HFFc6 (cell line): ENCODE measurements around the gene CCND3. TPM values are rescaled to one million over a fixed set of nuclear protein-coding genes. Genes with fewer than 3 reads are reported as not detected.
A peak's percentile ranks its signal among the peaks of the same experiment; 100 is the strongest.

Experiments
- DNase-seq: peaks from one replicate; pipeline ENCODE4 v3.0.0-alpha.2; 2018
- H3K27ac Mint-ChIP-seq: 2 replicates; pipeline ENCODE4 v1.8.0; 2020; ENCODE audit warnings: mild to moderate bottlenecking, mixed read lengths
- H3K27me3 Mint-ChIP-seq: 2 replicates; pipeline ENCODE4 v1.8.0; 2021; ENCODE audit warnings: mild to moderate bottlenecking, moderate library complexity, mixed read lengths; ENCODE audit not compliant: insufficient read depth
- H3K36me3 Mint-ChIP-seq: 2 replicates; pipeline ENCODE4 v1.8.0; 2021; ENCODE audit warnings: low read depth, mixed read lengths
- H3K4me1 Mint-ChIP-seq: 2 replicates; pipeline ENCODE4 v1.8.0; 2020; ENCODE audit warnings: low read depth, mixed read lengths
- H3K4me3 Mint-ChIP-seq: 2 replicates; pipeline ENCODE4 v1.8.0; 2020; ENCODE audit warnings: mild to moderate bottlenecking, moderate library complexity, mixed read lengths
- H3K9me3 Mint-ChIP-seq: 2 replicates; pipeline ENCODE4 v1.8.0; 2020; ENCODE audit warnings: mild to moderate bottlenecking, mixed read lengths
- total RNA-seq, 6 experiments: library from RNA; stranded (reverse); fragmentation: NEBNext Ultra II Directional; extraction: Animal tissue kit (Norgen Biotek cat#: 25700); gene quantifications; 2 replicates in 1 of 6; 3 replicates in 5 of 6; pipeline ENCODE4 v1.2.3, GENCODE V29; 2021
- TF ChIP-seq, protein P1 (sequence below): fragments of 200-600 bp; sonication (generic); IDR thresholded peaks from 2 replicates; pipeline ENCODE4 v1.5.0; 2021; ENCODE audit warnings: antibody characterized with exemption, mild to moderate bottlenecking

CCND3 gene
- total RNA-seq, 6 experiments from 2014 or later = 72.4 to 92.5 (median 82.7) TPM

GRCh38 chr6:41935685-41936072, 5.9 kb downstream of the CCND3 start:
- no peak for DNase-seq
- Mint-ChIP-seq H3K4me3 (no peak overlapping the region), H3K27ac (peak overlapping the region; percentile 8; the same call in 1 of the 2 replicates), H3K4me1 (peaks cover 43% of the 10 kb centered on the region), H3K36me3 (peaks cover 16% of the 10 kb centered on the region), H3K9me3 (no peaks in the 10 kb centered on the region), H3K27me3 (no peaks in the 10 kb centered on the region; the same call in 1 of the 2 replicates)
- TF ChIP-seq, protein P1, sequence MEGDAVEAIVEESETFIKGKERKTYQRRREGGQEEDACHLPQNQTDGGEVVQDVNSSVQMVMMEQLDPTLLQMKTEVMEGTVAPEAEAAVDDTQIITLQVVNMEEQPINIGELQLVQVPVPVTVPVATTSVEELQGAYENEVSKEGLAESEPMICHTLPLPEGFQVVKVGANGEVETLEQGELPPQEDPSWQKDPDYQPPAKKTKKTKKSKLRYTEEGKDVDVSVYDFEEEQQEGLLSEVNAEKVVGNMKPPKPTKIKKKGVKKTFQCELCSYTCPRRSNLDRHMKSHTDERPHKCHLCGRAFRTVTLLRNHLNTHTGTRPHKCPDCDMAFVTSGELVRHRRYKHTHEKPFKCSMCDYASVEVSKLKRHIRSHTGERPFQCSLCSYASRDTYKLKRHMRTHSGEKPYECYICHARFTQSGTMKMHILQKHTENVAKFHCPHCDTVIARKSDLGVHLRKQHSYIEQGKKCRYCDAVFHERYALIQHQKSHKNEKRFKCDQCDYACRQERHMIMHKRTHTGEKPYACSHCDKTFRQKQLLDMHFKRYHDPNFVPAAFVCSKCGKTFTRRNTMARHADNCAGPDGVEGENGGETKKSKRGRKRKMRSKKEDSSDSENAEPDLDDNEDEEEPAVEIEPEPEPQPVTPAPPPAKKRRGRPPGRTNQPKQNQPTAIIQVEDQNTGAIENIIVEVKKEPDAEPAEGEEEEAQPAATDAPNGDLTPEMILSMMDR = no peak

GRCh38 chr6:41935193-41935574, 6.4 kb downstream of the CCND3 start:
- Mint-ChIP-seq H3K27ac (no peak overlapping the region), H3K27me3 (no peaks in the 10 kb centered on the region; the same call in 1 of the 2 replicates), H3K4me3 (no peak overlapping the region), H3K36me3 (peaks cover 16% of the 10 kb centered on the region), H3K9me3 (no peaks in the 10 kb centered on the region), H3K4me1 (peaks cover 40% of the 10 kb centered on the region)
- DNase-seq = no peak
- TF ChIP-seq, protein P1 = no peak

DNA sequence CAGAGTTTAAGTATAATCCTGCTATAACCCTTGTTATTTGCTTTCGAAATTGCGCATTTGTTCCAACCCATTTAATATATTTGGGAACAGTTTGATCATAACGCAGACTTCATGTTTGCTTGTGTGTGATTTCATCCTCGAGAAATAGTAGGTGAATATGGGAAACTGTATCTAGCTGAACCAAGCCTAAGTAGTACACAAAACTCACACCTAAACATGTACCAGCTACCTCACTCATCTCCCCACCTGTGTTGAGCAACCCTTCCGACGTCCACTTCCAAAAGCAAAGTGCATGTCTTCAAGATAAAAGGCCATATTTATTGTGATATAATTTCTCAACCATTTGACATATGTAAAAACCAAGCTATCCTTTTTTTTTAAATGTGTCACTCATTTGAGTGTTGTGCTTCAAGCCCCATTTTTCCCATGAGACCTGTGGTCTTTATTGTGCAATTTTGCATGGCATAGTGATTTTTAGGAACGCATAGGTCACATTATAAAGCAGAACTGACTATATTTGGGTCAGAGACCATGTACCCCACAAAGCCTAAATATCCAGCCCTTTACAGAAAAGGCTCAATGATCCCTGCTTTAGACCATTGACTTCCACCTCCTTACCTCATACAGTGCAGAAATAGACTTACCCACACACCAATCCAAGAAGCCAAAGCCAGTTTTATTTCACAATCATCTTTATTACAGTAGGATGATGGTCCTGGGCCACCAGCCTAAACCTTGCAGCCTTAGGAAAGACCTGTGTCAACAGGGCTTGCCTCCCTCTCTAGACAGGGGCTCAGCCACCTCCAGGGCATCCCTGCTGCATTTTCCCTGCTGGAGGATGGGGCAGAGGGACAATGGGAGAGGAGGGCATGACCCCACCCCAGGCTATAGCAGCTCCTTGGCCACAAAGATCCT, 7.1 kb downstream of the CCND3 start:
- TF ChIP-seq, protein P1 = no peak
- peaks cover 34% of the 10 kb centered on the region for H3K4me1 Mint-ChIP-seq
- no peak overlapping the region for H3K4me3 Mint-ChIP-seq
- DNase-seq = no peak
- H3K27ac Mint-ChIP-seq = no peak overlapping the region; the same call in 1 of the 2 replicates
- no peaks in the 10 kb centered on the region for H3K9me3 Mint-ChIP-seq
- peaks cover 16% of the 10 kb centered on the region for H3K36me3 Mint-ChIP-seq
- H3K27me3 Mint-ChIP-seq = no peaks in the 10 kb centered on the region

DNA sequence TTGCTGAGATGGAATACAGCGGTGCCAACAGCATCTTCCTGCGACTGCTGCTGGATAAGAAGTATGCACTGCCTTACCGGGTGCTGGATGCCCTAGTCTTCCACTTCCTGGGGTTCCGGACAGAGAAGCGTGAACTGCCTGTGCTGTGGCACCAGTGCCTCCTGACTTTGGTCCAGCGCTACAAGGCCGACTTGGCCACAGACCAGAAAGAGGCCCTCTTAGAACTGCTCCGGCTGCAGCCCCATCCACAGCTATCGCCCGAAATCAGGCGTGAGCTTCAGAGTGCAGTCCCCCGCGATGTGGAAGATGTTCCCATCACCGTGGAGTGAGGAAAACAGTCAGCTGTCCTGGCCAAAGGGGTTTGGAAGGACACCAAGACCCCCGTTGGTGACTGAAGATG, 9.2 kb downstream of the CCND3 start:
- DNase-seq = no peak
- Mint-ChIP-seq H3K27ac (no peak overlapping the region), H3K4me1 (peaks cover 12% of the 10 kb centered on the region), H3K36me3 (peaks cover 21% of the 10 kb centered on the region), H3K4me3 (no peak overlapping the region), H3K27me3 (no peaks in the 10 kb centered on the region), H3K9me3 (no peaks in the 10 kb centered on the region)
- TF ChIP-seq, protein P1 = no peak

DNA sequence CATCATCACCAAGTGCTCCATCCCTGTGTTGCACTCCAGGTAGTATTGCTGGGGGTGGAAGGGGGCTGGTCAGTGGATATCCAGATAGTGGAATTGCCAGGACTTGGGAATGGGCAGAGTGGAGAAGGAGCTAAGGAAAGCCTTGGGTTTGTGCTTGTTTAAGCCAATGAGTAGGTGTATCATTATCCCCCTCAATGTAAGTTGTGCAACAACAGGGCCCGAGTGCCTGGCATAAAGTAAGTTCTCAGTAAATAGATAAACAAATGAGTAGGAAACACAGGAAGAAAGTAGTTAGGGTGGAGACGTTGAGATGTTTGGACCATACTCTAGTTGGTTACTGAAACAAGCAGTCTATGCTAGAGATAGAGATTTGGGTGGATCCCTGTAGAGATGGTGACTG, 9.8 kb downstream of the CCND3 start:
- DNase-seq = no peak
- Mint-ChIP-seq H3K9me3 (no peaks in the 10 kb centered on the region), H3K27me3 (no peaks in the 10 kb centered on the region), H3K36me3 (peaks cover 21% of the 10 kb centered on the region), H3K27ac (no peak overlapping the region), H3K4me3 (no peak overlapping the region), H3K4me1 (peaks cover 15% of the 10 kb centered on the region)
- TF ChIP-seq, protein P1 = no peak
